Stimulated activated CD8-positive, alpha-beta memory T cell treated with anti-CD3 and anti-CD28 coated beads, Interleukin-4, amount 100 ng/mL, for 48 hours (primary cell): ENCODE data around the gene MYRIP.

Experiments used
- DNase-seq: peaks from one replicate; pipeline ENCODE4 v3.0.0-alpha.2; 2020

Gene MYRIP

GRCh38 chr3:39910135-39910534 lies 100.7 kb downstream of the MYRIP start:
- DNase-seq, result no peak

GRCh38 chr3:39910826-39911464 lies 101.5 kb downstream of the MYRIP start:
- DNase-seq, result no peak

GRCh38 chr3:39911465-39912309 lies 102.3 kb downstream of the MYRIP start:
- no peak for DNase-seq

- no peak for DNase-seq
Observed at GRCh38 chr3:39915027-39915426, 105.6 kb downstream of the MYRIP start.

GRCh38 chr3:39917065-39917773 lies 107.8 kb downstream of the MYRIP start:
- DNase-seq, result no peak

GRCh38 chr3:39919281-39919680 lies 109.9 kb downstream of the MYRIP start:
- DNase-seq, result no peak

DNA sequence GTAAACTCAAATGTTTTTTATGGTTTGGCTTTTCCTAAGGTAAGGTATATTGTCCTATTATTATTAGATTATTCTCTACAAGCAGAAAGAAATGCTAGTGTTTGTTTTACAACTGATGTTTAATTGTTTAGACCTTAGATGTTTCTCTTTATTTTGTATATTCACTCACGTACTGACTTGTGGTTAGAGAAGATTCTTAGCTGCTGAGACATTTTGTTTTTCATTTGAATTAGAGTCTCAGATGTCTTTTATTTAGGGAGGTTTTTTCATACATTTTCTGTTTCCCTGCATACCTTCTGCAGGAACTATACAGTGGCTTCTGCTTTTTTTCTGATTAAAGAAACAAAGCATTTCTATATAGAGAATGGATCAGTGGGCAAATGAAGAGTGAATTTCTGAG lies 110.9 kb downstream of the MYRIP start:
- DNase-seq, result no peak

DNA sequence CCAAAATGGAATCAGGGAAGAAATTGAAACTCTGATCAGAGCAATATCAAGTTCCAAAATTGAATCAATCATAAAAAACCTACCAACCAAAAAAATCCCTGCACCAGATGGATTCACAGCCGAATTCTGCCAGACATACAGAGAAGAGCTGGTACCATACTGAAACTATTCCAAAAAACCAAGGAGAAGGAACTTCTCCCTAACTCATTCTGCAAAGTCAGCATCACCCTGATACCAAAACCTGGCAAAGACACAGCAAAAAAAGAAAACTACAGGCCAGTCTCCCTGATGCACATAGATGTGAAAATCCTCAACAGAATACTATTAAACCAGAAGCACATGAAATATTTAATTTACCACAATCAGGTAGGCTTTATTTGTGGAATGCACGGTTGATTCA lies 118.1 kb downstream of the MYRIP start:
- no peak for DNase-seq

- DNase-seq, result no peak
Observed at GRCh38 chr3:39933986-39934693, 124.7 kb downstream of the MYRIP start.

DNA sequence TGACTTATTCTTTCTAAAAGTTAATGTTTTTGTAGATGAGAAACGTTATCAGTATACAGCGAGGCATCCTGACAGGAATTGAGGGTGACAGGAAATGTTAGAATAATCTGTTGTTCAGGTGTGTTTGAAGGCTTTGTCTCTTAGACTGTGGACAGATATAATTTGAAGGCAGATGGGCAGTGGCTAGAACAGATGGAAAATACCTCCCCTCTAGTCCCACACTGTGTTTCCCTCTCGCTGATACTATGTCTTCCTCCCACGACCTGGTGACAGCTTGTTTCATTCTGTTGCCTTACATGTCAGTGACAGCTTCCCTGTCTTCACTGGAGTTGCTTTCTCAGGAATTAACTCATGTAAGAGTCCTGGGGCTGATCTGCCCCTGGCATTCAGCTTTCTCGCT lies 125.3 kb downstream of the MYRIP start:
- no peak for DNase-seq

DNA sequence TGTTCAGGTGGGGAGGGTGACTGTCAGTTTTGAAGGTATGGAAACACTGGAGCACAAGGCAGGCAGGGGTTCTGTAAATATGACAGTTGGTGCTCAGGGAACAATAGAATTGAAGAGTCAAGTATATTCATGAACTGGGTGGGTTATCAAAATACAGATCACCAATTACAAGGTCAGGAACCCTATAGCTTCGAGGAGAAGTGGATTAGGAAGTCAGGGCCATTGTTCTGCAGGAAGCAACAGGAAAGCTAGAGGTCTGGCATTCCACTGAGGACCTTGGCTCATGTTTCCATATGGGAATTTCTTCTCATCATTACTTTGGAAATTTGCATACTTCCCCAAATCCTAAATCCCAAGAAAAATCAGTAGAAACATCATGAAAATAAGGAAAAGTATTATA lies 125.9 kb downstream of the MYRIP start:
- DNase-seq, result no peak

DNA sequence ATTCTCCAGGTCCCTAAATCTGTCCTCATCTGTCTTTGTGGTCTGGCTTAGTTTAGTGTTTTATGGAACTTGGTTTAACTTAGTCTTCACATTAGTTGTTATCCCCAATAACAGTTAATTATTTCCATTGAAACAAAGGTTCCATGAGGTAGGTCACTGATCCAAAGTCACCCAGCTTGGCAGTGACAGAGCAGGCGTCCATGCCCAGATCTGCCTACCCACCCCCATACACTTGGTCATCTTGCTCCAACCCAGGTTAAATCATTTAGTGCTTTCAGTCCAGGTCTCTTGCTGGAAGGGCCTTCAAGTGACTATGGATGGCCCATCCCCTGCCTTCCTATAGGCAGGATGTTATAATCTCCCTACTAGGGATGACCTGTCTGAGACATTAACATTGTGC lies 127.4 kb downstream of the MYRIP start:
- DNase-seq, result no peak

DNA sequence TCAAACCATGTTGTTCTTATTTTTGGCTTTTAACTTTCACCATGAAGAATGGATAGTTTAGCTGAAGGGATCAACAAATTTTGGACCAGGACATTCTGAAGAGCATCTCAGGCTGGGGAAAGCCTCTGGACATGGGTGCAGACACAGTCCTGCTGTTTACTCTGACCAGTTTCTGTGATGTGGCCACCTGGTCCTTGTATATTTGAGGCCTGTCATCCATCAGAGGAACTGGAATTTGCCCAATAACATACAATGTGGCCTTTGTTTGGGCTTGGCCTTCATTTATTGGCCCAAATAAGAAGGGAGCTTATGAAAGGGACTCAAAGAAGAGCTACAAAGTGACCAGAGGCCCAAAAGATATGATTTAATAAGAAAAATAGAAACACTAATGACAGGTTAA lies 127.9 kb downstream of the MYRIP start:
- no peak for DNase-seq

DNA sequence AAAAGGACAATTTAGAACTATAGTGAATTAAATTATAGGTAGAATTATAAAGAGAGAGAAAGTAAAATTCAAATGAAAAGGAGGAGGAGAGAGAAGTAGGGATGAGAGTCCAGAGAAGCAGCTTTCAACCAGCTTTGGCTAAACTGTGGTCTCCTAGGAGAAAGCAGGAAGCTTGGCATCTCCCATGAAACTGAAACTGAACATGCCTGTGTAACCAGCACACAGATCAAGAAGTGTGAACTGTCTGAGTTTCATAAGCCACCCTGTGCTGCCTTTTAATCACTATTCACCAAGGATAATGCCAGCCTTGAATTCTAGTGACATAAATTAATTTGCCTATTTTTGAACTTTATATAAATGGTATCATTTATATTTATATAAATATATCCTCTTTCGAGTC lies 128.5 kb downstream of the MYRIP start:
- DNase-seq, result no peak

DNA sequence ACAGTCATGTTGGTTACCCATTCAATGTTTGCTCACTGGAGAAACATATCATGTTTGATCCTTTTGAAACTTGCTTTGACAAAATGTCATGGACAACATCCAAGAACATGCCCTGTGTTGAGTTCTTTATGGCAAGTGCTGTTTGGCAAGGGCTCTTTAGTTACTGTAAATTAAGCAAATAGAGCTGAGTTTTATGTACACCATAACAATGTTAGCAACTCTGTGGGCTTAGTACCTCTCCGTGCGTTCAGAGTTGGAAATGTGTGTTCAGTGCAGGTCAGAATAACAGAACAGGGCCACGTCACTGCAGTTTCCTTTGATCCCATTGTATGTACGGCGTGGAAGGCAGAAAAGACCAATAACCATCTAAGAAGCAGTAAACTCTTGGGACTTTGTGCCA lies 132.5 kb downstream of the MYRIP start:
- DNase-seq, result no peak

- no peak for DNase-seq
Observed at GRCh38 chr3:39960515-39961191, 151.2 kb downstream of the MYRIP start.

DNA sequence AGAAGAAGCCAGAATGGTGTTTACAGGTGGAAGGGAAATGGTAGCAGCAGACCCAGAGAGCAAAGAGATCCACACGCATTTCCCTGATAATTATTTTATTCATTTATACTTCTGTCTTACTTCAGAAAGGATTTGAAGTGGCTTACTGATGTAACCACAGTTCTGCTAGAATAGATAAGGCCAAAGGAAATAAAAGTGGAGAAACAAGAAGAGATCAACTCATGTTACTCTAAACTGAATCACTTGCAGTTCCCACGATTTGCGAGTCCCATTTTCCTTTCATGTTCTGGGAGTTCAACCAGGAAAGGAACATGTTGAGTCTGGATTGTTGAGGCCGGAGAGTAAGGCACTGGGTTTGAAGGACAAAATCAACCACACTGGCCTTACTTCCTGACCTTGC lies 151.8 kb downstream of the MYRIP start:
- DNase-seq, result no peak

DNA sequence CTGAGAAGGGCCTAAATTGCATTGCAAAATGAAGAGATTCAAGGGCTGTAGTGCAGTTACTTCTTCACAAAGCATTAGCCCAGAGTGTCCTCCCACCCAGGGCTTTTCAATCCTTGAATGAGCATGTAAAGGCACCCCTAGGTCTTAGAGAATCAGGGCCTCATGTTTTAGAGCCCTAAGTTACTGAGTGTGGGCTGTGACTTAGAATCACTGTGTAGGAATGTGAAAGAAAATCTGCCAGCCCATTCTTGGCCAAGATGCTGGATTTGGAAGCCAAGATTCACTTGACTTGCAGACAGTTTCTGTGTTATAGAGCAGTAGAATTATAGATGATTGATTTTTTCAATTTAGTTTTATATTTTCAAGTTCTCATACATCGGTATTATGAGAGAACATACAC lies 153.2 kb downstream of the MYRIP start:
- DNase-seq, result no peak

DNA sequence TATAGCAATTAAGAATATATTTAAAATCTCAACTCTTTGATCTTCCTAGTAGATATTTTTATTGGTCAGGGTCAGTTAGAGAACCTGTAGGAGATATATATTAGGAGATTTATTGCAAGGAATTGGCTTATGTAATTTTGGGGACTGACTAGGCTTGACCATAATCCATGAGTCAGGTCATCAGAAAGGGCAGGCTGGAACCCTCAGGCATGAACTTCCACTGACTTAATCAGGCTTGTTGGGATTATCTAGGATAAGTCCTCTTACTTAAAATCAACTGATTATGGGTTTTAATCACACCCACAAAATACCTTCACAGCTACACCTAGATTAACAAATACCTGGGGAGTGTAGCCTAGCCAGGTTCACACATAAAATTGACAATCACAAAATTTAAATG lies 156.1 kb downstream of the MYRIP start:
- DNase-seq, result no peak

- no peak for DNase-seq
Observed at GRCh38 chr3:39965997-39966396, 156.6 kb downstream of the MYRIP start.

DNA sequence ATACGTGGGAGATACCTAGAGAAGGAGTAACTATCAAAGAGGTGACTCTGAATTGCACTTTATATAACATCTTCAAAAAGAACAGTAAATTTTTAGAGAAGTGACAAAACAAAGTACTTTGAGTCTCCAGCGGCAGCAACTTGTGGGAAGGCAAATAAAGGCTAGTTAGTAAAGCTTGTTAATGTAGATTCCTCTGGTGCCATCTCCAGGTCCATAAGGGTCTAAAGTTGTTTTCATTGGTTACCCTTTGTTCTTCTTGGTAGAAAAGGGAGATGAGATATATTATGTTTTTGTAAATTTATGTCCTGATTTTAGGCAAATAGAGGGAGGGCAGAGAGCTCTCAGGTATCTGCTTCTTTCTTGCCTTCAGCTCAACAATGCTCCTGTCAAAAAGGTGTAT lies 161.6 kb downstream of the MYRIP start:
- no peak for DNase-seq

DNA sequence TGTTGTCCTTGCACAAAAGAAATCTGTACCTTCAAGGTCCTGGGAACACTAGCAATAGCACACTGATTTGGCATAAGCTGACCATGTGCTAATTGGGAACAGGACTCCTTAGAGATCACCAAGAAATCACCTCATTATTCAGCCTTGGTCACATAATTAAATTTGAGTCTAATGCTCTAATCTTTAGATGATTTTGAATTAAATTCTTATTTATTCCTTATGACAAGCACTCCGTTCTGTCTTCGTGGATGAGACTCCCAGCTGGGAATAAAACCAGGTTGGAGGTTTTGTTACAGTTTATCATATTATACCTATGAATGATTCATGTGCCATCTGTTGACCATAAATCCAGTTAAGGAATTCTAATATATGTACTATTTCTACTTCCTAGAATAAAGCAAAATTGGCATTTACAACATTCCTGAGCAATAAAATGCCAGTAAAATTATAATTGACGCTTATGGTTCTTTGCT lies 162.2 kb downstream of the MYRIP start:
- no peak for DNase-seq

GRCh38 chr3:39972508-39972907 lies 163.1 kb downstream of the MYRIP start:
- DNase-seq, result no peak
